A673 (cell line): ENCODE data around the gene RACK1. TPM values are rescaled to one million over a fixed set of nuclear protein-coding genes. Genes with fewer than 3 reads are reported as not detected.

Source experiments
- BruUV-seq: library from RNA; stranded (reverse); fragments of 400-500 nt; replicated peaks from 2 replicates; lab custom pipeline; 2021; lab: Mats Ljungman, UMichigan
- CTCF ChIA-PET: fragments of 300-600 bp; sonication (Branson Sonifier 250); formaldehyde crosslinking; loops from one replicate; lab custom pipeline; 2022; ENCODE audit warnings: antibody characterized with exemption; lab: Charles Lee
- POLR2A ChIA-PET: fragments of 300-600 bp; sonication (Branson Sonifier 250); formaldehyde crosslinking; loops from one replicate; lab custom pipeline; 2022; ENCODE audit warnings: antibody characterized with exemption; ENCODE audit not compliant: low non-redundant PET; lab: Charles Lee
- DNase-seq: peaks from one replicate; pipeline ENCODE4 v3.0.0-alpha.2; 2015; ENCODE audit warnings: low spot score
- H3K27ac ChIP-seq: fragments of 200-600 bp; sonication (generic); 2 replicates; pipeline ENCODE4 v1.5.1; 2016; ENCODE audit warnings: mixed run types, low read depth, mild to moderate bottlenecking, mixed read lengths, antibody characterized with exemption, low read length; ENCODE audit not compliant: poor library complexity, severe bottlenecking
- H3K27me3 ChIP-seq: fragments of 200-600 bp; sonication (generic); replicated peaks from 2 replicates; pipeline ENCODE4 v1.6.1; 2017; ENCODE audit warnings: mixed run types, low read depth, mild to moderate bottlenecking, mixed read lengths, antibody characterized with exemption, low read length; ENCODE audit not compliant: insufficient read depth, poor library complexity
- H3K36me3 ChIP-seq: fragments of 200-600 bp; sonication (generic); 2 replicates; pipeline ENCODE4 v1.6.1; 2016; ENCODE audit warnings: mixed run types, mild to moderate bottlenecking, mixed read lengths, antibody characterized with exemption, low read length; ENCODE audit not compliant: insufficient read depth, poor library complexity, severe bottlenecking
- H3K4me1 ChIP-seq: fragments of 200-600 bp; sonication (generic); 2 replicates; pipeline ENCODE4 v1.6.1; 2017; ENCODE audit warnings: mixed run types, mild to moderate bottlenecking, mixed read lengths, antibody characterized with exemption, low read length; ENCODE audit not compliant: insufficient read depth, poor library complexity, severe bottlenecking
- H3K4me3 ChIP-seq: fragments of 200-600 bp; sonication (generic); 2 replicates; pipeline ENCODE4 v1.5.1; 2016; ENCODE audit warnings: low read depth, mixed run types, mild to moderate bottlenecking, mixed read lengths, low read length; ENCODE audit not compliant: poor library complexity, severe bottlenecking
- H3K9me3 ChIP-seq: fragments of 200-600 bp; sonication (generic); 2 replicates; pipeline ENCODE4 v1.6.1; 2016; ENCODE audit warnings: mixed run types, low read depth, mild to moderate bottlenecking, mixed read lengths, antibody characterized with exemption, low read length; ENCODE audit not compliant: poor library complexity, severe bottlenecking
- CTCF ChIP-seq: fragments of 300-800, 200-600 bp; sonication (generic); conservative IDR thresholded peaks from 2 replicates; pipeline ENCODE4 v1.5.1; 2017; ENCODE audit warnings: low read depth, mild to moderate bottlenecking, antibody characterized with exemption, low read length, moderate library complexity, mixed read lengths
- EZH2 ChIP-seq: fragments of 200-600 bp; sonication (generic); IDR thresholded peaks from 2 replicates; pipeline ENCODE4 v1.6.1; 2017; ENCODE audit warnings: borderline replicate concordance, low read depth, mild to moderate bottlenecking, mixed read lengths, antibody characterized with exemption, low read length; ENCODE audit not compliant: poor library complexity, severe bottlenecking
- intact Hi-C: fragments of 100-400 bp; cut with micrococcal nuclease; formaldehyde crosslinking; loops from one replicate; pipeline ENCODE4 v1.10.0; 2022; ENCODE audit not compliant: unreplicated experiment
- total RNA-seq: library from RNA; stranded (reverse); gene quantifications from 2 replicates; pipeline ENCODE4 v1.2.3, GENCODE V29; 2021

The RACK1 gene
- total RNA-seq, 1 experiment from 2014 or later, result 1,719 TPM

DNA sequence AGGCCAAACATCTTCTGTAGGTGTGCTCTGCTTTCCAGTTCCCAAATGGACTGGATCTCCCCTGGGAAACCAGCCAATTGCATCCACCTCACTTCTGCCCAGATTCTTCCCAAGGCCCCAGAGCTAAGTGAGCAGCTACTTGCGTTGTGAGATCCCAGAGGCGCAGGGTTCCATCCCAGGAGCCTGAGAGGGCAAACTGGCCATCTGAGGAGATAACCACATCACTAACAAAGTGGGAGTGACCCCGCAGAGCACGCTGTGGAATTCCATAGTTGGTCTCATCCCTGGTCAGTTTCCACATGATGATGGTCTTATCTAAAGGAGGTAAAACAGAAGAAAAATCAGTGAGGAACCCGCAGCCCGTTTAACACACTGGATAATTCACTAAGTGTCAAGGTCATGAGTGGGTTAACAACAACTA is 1.7 kb downstream of the RACK1 start:
- H3K27me3 ChIP-seq, result no peaks in the 10 kb centered on the region
- no peaks in the 10 kb centered on the region for H3K9me3 ChIP-seq
- ChIA-PET POLR2A (no interaction called here), CTCF (no interaction called here)
- H3K36me3 ChIP-seq, result peaks cover 60% of the 10 kb centered on the region
- TF ChIP-seq EZH2, result no peak
- intact Hi-C loops, result no loop called here
- peak overlapping the region; percentile 96 for H3K27ac ChIP-seq
- peaks cover 33% of the 10 kb centered on the region for H3K4me1 ChIP-seq
- no peak for DNase-seq
- peak overlapping the region; percentile 78 for H3K4me3 ChIP-seq
- BruUV-seq, result no TSS peak

GRCh38 chr5:181241393-181241975 is 2.2 kb downstream of the RACK1 start:
- Histone ChIP-seq H3K4me3 (peak overlapping the region; percentile 78), H3K27ac (peak overlapping the region; percentile 96), H3K27me3 (no peaks in the 10 kb centered on the region), H3K4me1 (peaks cover 33% of the 10 kb centered on the region), H3K36me3 (peaks cover 66% of the 10 kb centered on the region), H3K9me3 (no peaks in the 10 kb centered on the region)
- BruUV-seq, result no TSS peak
- intact Hi-C loops, result no loop called here
- TF ChIP-seq EZH2 (no peak), CTCF (no peak; the same call in 1 of the 2 replicates)
- CTCF ChIA-PET, result no interaction called here
- peak; percentile 87 for DNase-seq
- POLR2A ChIA-PET, result interaction anchor here (0.5 to 0.7 kb wide), 2 partner anchors 14 to 18 kb away, joined by 3 to 8 read pairs; partner anchors contain the start of gene TRIM41

GRCh38 chr5:181239062-181239663 is 4.5 kb downstream of the RACK1 start:
- no TSS peak for BruUV-seq
- no peak for DNase-seq
- Histone ChIP-seq H3K27me3 (no peaks in the 10 kb centered on the region), H3K9me3 (no peaks in the 10 kb centered on the region), H3K27ac (no peak overlapping the region), H3K36me3 (peaks cover 87% of the 10 kb centered on the region), H3K4me3 (no peak overlapping the region), H3K4me1 (peaks cover 26% of the 10 kb centered on the region)
- CTCF ChIA-PET, result no interaction called here
- intact Hi-C loops, result no loop called here
- TF ChIP-seq EZH2 (no peak), CTCF (no peak)
- POLR2A ChIA-PET, result no interaction called here
